Cardiac septum (tissue), 1 donor: ENCODE results near the gene FADD. TPM values are rescaled to one million over a fixed set of nuclear protein-coding genes. Genes with fewer than 3 reads are reported as not detected.

Experiments used
- DNase-seq: peaks from one replicate; pipeline ENCODE4 v3.0.0-alpha.2; 2020; ENCODE audit warnings: low spot score
- intact Hi-C: fragments of 100-400 bp; cut with DNase I; formaldehyde crosslinking; loops from one replicate; pipeline ENCODE4 v1.14.0; 2022
- total RNA-seq: library from RNA; stranded (reverse); fragmentation: NEBNext Ultra II Directional; extraction: Animal tissue kit (Norgen Biotek cat#: 25700); gene quantifications from one replicate; pipeline ENCODE4 v1.2.1, GENCODE V29; 2021
- donor health status: DM: no; HTN: no; CAD: no.

FADD gene
- total RNA-seq, 1 donor from 2014 or later: 8.6 TPM

GRCh38 chr11:70176940-70177689 lies 26.0 kb upstream of the FADD start:
- intact Hi-C loops: no loop called here

GRCh38 chr11:70180906-70181305 lies 22.2 kb upstream of the FADD start:
- intact Hi-C loops: no loop called here
- no peak for DNase-seq

More at GRCh38 chr11:70176940-70177689, 26.0 kb upstream of the FADD start:
- no peak for DNase-seq

- intact Hi-C loops: no loop called here
- DNase-seq: no peak
These were observed 20.8 kb upstream of the FADD start for GRCh38 chr11:70182266-70182665.

GRCh38 chr11:70183032-70183431 lies 20.1 kb upstream of the FADD start:
- DNase-seq: no peak
- intact Hi-C loops: no loop called here

- intact Hi-C loops: no loop called here
- DNase-seq: no peak
These were observed 19.5 kb upstream of the FADD start for GRCh38 chr11:70183483-70184176.

- intact Hi-C loops: no loop called here
- DNase-seq: no peak
These were observed 18.7 kb upstream of the FADD start for GRCh38 chr11:70184396-70184795.

- intact Hi-C loops: no loop called here
- no peak for DNase-seq
These were observed 17.6 kb upstream of the FADD start for GRCh38 chr11:70185348-70186055.

- no peak for DNase-seq
- intact Hi-C loops: no loop called here
These were observed 16.7 kb upstream of the FADD start for GRCh38 chr11:70186420-70186819.

- intact Hi-C loops: no loop called here
- no peak for DNase-seq
These were observed 16.2 kb upstream of the FADD start for GRCh38 chr11:70186936-70187335.

- DNase-seq: no peak
- intact Hi-C loops: no loop called here
These were observed 15.3 kb upstream of the FADD start for GRCh38 chr11:70187771-70188170.

GRCh38 chr11:70189622-70190021 lies 13.5 kb upstream of the FADD start:
- intact Hi-C loops: loop anchor here (5.0 kb wide), 1 partner anchor 502 kb away; no protein-coding TSS in a partner anchor
- no peak for DNase-seq

GRCh38 chr11:70191495-70192140 lies 11.5 kb upstream of the FADD start:
- intact Hi-C loops: loop anchor here (1.0 to 5.0 kb wide), 2 partner anchors 276 to 504 kb away; no protein-coding TSS in a partner anchor
- peak; percentile 90 for DNase-seq

GRCh38 chr11:70192666-70193410 lies 10.3 kb upstream of the FADD start:
- intact Hi-C loops: loop anchor here (5.0 kb wide), 1 partner anchor 506 kb away; no protein-coding TSS in a partner anchor
- no peak for DNase-seq

GRCh38 chr11:70193411-70194292 lies 9.4 kb upstream of the FADD start:
- intact Hi-C loops: loop anchor here (5.0 kb wide), 1 partner anchor 506 kb away; no protein-coding TSS in a partner anchor
- DNase-seq: no peak

- no peak for DNase-seq
- intact Hi-C loops: loop anchor here (5.0 kb wide), 1 partner anchor 508 kb away; no protein-coding TSS in a partner anchor
These were observed 8.0 kb upstream of the FADD start for GRCh38 chr11:70194792-70195791.

GRCh38 chr11:70200212-70200844 lies 2.8 kb upstream of the FADD start:
- DNase-seq: peak; percentile 58
- intact Hi-C loops: loop anchor here (10.0 kb wide), 1 partner anchor 74 kb away; the partner anchor contains the start of gene PPFIA1
